Activated B cell treated with CpG ODN at 0.5 μM for 24 hours (primary cell): ENCODE measurements around the gene VDAC2. TPM values are rescaled to one million over a fixed set of nuclear protein-coding genes. Genes with fewer than 3 reads are reported as not detected.

Experiments
- ATAC-seq: fragments of 200-7000 bp; cut with Tn5 transposase; one replicate; pipeline ENCODE4 v1.10.0; 2021; ENCODE audit warnings: low read depth, mild to moderate bottlenecking, moderate library complexity
- CTCF ChIA-PET: fragments of 350-600 bp; sonication (Branson Sonifier 250); formaldehyde crosslinking; loops from one replicate; lab custom pipeline; 2021; ENCODE audit warnings: antibody characterized with exemption; lab: Charles Lee
- POLR2A ChIA-PET: fragments of 350-600 bp; sonication (Branson Sonifier 250); formaldehyde crosslinking; loops from one replicate; lab custom pipeline; 2021; ENCODE audit warnings: antibody characterized with exemption; lab: Charles Lee
- DNase-seq: peaks from one replicate; pipeline ENCODE4 v3.0.0; 2022
- H3K27ac Mint-ChIP-seq: one replicate; pipeline ENCODE4 v1.8.0; 2020; ENCODE audit warnings: mixed read lengths
- H3K27me3 Mint-ChIP-seq: one replicate; pipeline ENCODE4 v1.8.0; 2021; ENCODE audit warnings: mixed read lengths
- H3K36me3 Mint-ChIP-seq: one replicate; pipeline ENCODE4 v1.8.0; 2021; ENCODE audit warnings: low read depth, mixed read lengths
- H3K4me1 Mint-ChIP-seq: one replicate; pipeline ENCODE4 v1.8.0; 2021; ENCODE audit warnings: mixed read lengths
- H3K4me3 Mint-ChIP-seq: one replicate; pipeline ENCODE4 v1.8.0; 2020; ENCODE audit warnings: mild to moderate bottlenecking, mixed read lengths
- H3K9me3 Mint-ChIP-seq: one replicate; pipeline ENCODE4 v1.8.0; 2020; ENCODE audit warnings: mixed read lengths
- intact Hi-C: fragments of 100-400 bp; cut with micrococcal nuclease; formaldehyde crosslinking; loops from one replicate; pipeline ENCODE4 v1.15.1; 2024
- total RNA-seq: library from RNA; stranded (reverse); gene quantifications from 2 replicates; pipeline ENCODE4 v1.2.3, GENCODE V29; 2022
- TF ChIP-seq, protein P1 (sequence below): fragments of 200-600 bp; IDR thresholded peaks from one replicate; pipeline ENCODE4 v1.8.0; 2022; ENCODE audit warnings: antibody characterized with exemption, mild to moderate bottlenecking

Gene VDAC2
- total RNA-seq, 1 donor from 2014 or later, result 104 TPM

GRCh38 chr10:75209086-75209920, 1.3 kb upstream of the VDAC2 start:
- ATAC-seq, result no peak
- intact Hi-C loops, result no loop called here
- ChIA-PET CTCF (interaction anchor here (2.0 to 3.2 kb wide), 3 partner anchors 20 to 26 kb away, joined by 13 to 20 read pairs (median 17); partner anchors contain the start of gene COMTD1), POLR2A (interaction anchor here (0.6 to 3.6 kb wide), 14 partner anchors 9 to 1437 kb away, joined by 3 to 60 read pairs (median 6); partner anchors contain the start of genes ADK, COMTD1 and SAMD8)
- Mint-ChIP-seq H3K9me3 (no peaks in the 10 kb centered on the region), H3K4me3 (peak overlapping the region; percentile 99), H3K27ac (peak overlapping the region; percentile 100), H3K36me3 (peaks cover 30% of the 10 kb centered on the region), H3K27me3 (no peaks in the 10 kb centered on the region), H3K4me1 (peaks cover 27% of the 10 kb centered on the region)
- TF ChIP-seq, protein P1, sequence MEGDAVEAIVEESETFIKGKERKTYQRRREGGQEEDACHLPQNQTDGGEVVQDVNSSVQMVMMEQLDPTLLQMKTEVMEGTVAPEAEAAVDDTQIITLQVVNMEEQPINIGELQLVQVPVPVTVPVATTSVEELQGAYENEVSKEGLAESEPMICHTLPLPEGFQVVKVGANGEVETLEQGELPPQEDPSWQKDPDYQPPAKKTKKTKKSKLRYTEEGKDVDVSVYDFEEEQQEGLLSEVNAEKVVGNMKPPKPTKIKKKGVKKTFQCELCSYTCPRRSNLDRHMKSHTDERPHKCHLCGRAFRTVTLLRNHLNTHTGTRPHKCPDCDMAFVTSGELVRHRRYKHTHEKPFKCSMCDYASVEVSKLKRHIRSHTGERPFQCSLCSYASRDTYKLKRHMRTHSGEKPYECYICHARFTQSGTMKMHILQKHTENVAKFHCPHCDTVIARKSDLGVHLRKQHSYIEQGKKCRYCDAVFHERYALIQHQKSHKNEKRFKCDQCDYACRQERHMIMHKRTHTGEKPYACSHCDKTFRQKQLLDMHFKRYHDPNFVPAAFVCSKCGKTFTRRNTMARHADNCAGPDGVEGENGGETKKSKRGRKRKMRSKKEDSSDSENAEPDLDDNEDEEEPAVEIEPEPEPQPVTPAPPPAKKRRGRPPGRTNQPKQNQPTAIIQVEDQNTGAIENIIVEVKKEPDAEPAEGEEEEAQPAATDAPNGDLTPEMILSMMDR, result no peak
- DNase-seq, result no peak

- intact Hi-C loops, result loop anchor here (1.0 to 5.0 kb wide), 9 partner anchors 20 to 1957 kb away; partner anchors contain the start of genes AP3M1, KAT6B, MRPS16 and SAMD8
- ChIA-PET POLR2A (interaction anchor here (0.6 to 3.6 kb wide), 16 partner anchors 9 to 1437 kb away, joined by 3 to 60 read pairs (median 5); partner anchors contain the start of genes COMTD1 and SAMD8), CTCF (interaction anchor here (2.0 to 3.2 kb wide), 3 partner anchors 20 to 25 kb away, joined by 13 to 20 read pairs (median 17); partner anchors contain the start of gene COMTD1)
- peaks cover 36% of the 10 kb centered on the region for H3K36me3 Mint-ChIP-seq
- H3K4me3 Mint-ChIP-seq, result peak overlapping the region; percentile 99
- ATAC-seq, result peak; percentile 61
- TF ChIP-seq, protein P1, result no peak
- H3K4me1 Mint-ChIP-seq, result peaks cover 27% of the 10 kb centered on the region
- no peaks in the 10 kb centered on the region for H3K27me3 Mint-ChIP-seq
- H3K27ac Mint-ChIP-seq, result peak overlapping the region; percentile 100
- DNase-seq, result no peak
- no peaks in the 10 kb centered on the region for H3K9me3 Mint-ChIP-seq
Observed at GRCh38 chr10:75209921-75210281, 695 bp upstream of the VDAC2 start.

DNA sequence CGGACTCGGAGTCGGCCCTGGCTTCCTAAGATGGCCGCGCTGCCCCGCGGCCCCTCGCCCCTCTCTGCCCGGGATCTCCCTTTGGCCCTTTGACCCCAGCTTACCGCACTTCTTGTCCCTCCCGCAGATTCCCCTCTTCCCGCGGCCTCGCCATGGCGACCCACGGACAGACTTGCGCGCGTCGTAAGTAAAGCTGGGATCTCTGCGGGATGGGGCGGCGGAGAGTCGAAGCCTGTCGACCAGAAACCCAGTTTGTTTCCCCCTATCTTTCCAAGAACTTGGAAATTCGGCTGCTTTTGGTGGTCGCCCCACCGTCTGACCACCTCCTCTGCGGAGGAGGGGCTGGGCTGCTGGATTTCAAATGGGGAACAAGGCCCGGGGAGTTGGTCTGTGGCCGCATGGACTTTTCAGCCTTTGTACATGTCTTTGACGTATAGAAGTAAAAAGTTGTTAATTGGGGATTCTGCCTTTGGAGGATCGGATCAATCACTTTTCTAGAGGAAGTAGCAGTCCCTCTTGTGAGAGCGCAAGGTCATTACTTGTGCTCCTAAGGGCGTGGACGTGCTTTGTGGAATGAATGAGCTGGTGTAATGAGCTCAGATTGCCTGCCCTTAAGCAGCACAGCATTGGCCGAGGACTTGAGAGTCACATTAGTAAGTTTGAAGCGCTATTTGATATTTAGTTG, 553 bp downstream of the VDAC2 start:
- Mint-ChIP-seq H3K27me3 (no peaks in the 10 kb centered on the region), H3K9me3 (no peaks in the 10 kb centered on the region), H3K27ac (peak overlapping the region; percentile 100), H3K36me3 (peaks cover 43% of the 10 kb centered on the region), H3K4me3 (peak overlapping the region; percentile 99), H3K4me1 (peaks cover 31% of the 10 kb centered on the region)
- ChIA-PET POLR2A (interaction anchor here (0.6 to 3.6 kb wide), 18 partner anchors 9 to 1439 kb away, joined by 3 to 60 read pairs (median 5); partner anchors contain the start of genes COMTD1 and SAMD8), CTCF (interaction anchor here (1.1 to 3.2 kb wide), 4 partner anchors 9 to 25 kb away, joined by 3 to 20 read pairs (median 10); partner anchors contain the start of gene COMTD1)
- TF ChIP-seq, protein P1, result no peak
- intact Hi-C loops, result loop anchor here (2.0 to 5.0 kb wide), 3 partner anchors 84 to 1958 kb away; partner anchors contain the start of gene MRPS16
- ATAC-seq (no peak), DNase-seq (no peak)

GRCh38 chr10:75212343-75212742, 1.7 kb downstream of the VDAC2 start:
- intact Hi-C loops, result loop anchor here (5.0 kb wide), 1 partner anchor 85 kb away; no protein-coding TSS in a partner anchor
- Mint-ChIP-seq H3K27ac (no peak overlapping the region), H3K4me1 (peaks cover 32% of the 10 kb centered on the region), H3K9me3 (no peaks in the 10 kb centered on the region), H3K36me3 (peaks cover 50% of the 10 kb centered on the region), H3K4me3 (peak overlapping the region; percentile 61), H3K27me3 (no peaks in the 10 kb centered on the region)
- no peak for ATAC-seq
- ChIA-PET POLR2A (interaction anchor here (1.0 to 3.6 kb wide), 5 partner anchors 19 to 101 kb away, joined by 3 to 60 read pairs (median 26); partner anchors contain the start of genes COMTD1 and SAMD8), CTCF (interaction anchor here (1.5 kb wide), 1 partner anchor 18 kb away, joined by 7 read pairs; no protein-coding TSS in a partner anchor)
- DNase-seq, result no peak
- TF ChIP-seq, protein P1, result no peak
